Measurements from ENCODE around the gene IL1RAPL2.

GRCh38 chrX:105274091-105274490 lies 708.1 kb downstream of the IL1RAPL2 start:
- no peak for TF ChIP-seq ZFP30 (CRISPR knock-in tag; IDR thresholded peaks at IDR 0.05)
- TF ChIP-seq CREB5 (CRISPR knock-in tag; IDR thresholded peaks at IDR 0.05; ENCODE audit: low read depth), result no peak
